Measurements from ENCODE around the gene ZNF330.

ZNF330 gene

GRCh38 chr4:141238186-141238585 lies 17.5 kb downstream of the ZNF330 start:
- DNase-seq: no peak

GRCh38 chr4:141240259-141240658 lies 19.6 kb downstream of the ZNF330 start:
- no peak for DNase-seq

GRCh38 chr4:141240671-141241070 lies 20.0 kb downstream of the ZNF330 start:
- no peak for DNase-seq

DNA sequence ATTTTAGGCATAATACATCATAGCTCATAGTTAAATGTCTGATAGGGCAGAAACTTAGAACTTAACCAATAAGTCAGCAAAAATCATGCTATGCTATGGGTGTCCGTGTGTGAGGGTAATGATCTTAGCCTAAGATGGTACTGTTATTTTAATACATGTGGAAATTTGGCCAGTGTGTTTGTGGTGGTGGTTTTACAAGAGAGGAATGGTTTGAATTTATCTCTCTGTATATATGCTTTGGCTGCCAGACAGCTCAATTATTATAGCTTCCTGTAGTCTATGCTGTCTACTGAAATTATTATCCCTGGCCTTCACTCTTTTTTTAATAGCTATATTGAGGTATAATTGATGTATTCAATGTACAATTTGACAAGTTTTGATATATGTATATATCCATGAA lies 21.3 kb downstream of the ZNF330 start:
- no peak for DNase-seq

DNA sequence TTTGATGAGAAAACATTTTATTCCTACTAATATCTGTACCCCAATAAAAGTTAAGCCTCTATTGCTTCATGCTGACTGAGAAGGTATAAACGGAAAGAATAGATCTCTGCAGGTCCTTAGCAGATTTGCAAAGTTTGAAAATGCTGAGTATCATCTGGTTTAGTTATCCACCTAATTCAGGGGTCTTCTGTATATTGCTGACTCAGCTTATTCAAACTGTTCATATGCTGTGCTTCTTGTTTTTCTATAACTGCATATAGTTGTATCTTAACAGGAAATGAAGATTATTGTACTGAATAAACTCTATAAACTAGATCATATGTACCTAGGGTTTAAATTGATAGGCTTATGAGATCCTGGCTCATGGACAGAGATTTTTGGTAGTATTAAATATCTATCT lies 23.7 kb downstream of the ZNF330 start:
- no peak for DNase-seq

- no peak for DNase-seq
Observed at GRCh38 chr4:141246243-141246642, 25.5 kb downstream of the ZNF330 start.

DNA sequence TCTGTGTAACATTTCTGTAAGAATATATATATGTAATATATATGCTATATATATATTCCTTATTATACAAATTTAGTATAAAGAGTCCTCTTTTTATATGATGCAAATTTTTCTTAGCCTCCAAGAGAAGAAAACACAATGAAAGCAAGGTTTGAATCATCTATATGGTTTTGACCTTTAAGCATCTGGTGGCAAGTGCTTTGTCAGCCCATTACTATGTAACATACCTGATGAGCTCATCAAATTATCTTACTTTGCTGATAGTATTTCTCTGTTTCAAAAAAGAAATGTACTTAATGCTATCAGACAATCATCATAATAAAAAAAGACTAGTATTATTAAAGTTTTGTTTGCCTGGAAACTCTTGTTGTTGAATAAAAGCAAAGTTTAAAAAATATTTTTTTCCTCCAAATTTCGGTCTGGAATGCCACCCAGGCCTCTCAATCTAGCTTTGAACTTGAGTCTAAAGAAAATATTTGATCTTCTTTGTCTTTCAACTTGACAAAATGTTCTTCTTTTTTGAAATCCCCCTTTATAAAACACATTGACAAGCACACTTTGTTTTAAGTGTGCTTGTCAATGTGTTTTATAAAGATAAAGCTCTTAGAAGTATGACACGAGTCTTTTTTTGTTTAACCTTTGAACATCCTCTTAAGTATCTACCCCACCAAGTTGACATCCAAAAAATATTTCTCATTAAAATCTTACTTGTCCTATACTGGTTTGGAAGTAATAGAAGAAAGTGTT lies 26.2 kb downstream of the ZNF330 start:
- no peak for DNase-seq

DNA sequence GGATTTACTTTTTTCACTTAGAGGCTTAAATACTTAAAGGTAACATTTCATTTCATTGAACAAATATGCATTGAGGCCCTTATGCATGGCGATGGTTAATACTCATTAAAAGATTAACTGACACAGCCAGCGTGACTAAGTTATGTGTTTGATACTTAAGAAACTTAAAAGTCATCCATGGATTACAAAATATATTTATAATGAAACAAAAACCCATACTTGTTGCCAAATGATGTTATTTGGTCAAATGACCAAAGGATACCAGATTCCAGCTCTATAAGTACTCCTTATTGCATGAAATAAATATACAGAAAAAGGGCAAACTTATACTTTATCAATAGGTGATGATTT lies 26.7 kb downstream of the ZNF330 start:
- no peak for DNase-seq

DNA sequence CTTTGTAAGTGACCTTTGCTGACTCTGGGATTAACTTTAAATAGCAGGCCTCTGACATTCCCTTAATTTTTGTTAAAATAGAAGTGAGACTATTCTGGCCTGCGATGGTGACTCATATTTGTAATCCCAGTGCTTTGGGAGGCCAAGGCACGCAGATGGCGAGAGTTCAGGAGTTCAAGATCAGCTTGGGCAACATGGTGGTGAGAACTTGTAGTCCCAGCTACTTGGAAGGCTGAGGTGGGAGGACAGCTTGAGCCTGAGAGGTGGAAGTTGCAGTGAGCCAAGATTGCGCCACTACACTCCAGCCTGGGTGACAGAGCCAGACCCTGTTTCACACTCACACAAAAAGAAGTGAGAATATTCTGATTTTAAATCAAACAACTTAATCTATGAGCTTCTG lies 27.3 kb downstream of the ZNF330 start:
- DNase-seq: no peak

DNA sequence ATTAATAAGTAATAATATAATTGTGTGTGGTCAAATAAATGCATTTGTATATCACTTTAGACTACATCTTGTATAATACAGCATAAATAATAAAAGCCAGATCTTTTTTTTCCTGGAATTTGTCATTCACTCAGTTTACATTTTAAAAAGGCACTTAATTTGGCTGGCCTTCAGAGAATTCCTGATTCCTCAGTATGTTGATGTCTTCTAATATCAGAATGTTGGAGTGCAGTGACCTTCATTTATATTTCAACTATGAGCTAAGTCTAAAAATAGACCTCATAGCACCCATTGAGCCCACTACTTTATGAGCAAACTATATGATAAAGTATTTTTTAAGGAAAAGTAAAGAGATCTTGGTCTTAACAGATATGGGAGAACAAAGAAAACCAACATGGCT lies 27.8 kb downstream of the ZNF330 start:
- no peak for DNase-seq

GRCh38 chr4:141254326-141254725 lies 33.6 kb downstream of the ZNF330 start:
- DNase-seq: no peak

DNA sequence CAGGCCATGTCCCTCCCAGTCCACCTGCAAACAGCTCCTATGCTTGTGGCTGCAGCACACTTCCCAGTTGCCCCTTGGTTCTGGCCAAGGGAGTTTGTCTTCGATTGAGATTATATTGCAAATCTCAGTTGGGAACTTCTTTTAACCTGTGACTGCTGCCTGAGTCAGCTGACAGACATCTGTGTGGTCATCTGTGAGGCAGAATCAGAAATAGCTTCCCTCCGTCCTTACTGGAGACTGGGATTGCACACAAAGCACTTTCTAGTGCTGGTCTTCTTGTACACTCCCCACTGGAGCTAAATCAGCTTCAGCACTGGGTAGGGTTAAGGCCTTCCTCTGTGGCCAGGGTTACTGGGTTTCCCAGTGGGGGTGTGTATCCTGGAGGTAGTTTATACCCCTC lies 34.3 kb downstream of the ZNF330 start:
- no peak for DNase-seq

DNA sequence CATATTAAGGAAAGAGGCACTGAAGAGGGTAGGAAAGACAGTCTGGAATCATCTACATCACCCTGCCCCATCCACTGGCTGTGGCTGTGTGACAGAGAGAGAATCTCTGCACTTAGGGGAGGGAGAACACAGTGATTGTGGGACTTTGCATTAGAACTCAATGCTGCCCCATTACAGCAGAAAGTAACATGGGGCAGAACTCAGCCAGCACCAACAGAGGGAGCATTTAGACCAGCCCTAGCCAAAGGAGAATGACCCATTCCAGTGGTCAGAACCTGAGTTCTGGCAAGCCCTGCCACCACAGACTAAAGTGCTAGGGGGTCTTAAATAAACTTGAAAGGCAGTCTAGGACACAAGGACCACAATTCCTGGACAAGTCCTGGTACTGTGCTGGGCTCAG lies 37.9 kb downstream of the ZNF330 start:
- no peak for DNase-seq

DNA sequence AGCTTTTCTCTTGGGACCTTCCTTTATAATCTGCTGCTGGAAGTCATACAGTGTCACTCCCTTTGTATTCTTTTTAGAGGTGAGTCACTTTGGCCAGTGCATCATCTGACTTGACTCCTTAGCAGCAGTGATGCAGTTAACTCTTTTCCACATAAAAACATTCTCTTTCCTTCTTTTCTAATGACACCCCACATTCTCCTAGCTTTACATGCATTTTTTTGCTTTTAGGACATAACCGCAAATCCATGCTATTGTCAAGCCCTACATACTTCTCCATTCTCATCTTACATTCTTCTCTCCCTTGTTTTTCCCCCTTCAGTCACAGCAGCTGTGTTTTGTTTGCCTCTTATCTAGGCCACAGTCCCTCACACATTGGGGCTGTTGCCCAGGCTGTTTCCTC lies 55.1 kb downstream of the ZNF330 start:
- DNase-seq: no peak

GRCh38 chr4:141283152-141283551 lies 62.5 kb downstream of the ZNF330 start:
- no peak for DNase-seq

GRCh38 chr4:141283563-141283962 lies 62.9 kb downstream of the ZNF330 start:
- no peak for DNase-seq
